ENCODE measurements around the gene HADHB.
"Not testable (repeated sequence)": the region's sequence is repeated elsewhere in the genome, so short reads cannot be mapped to it uniquely, and the experiment has no call there.

Gene HADHB

GRCh38 chr2:26297061-26297460, 52.3 kb downstream of the HADHB start:
- no peak for DNase-seq (ENCODE audit: low read depth)

- DNase-seq (ENCODE audit: low read depth), result no peak
These were observed 53.5 kb downstream of the HADHB start for GRCh38 chr2:26298286-26298637.

- no peak for DNase-seq (ENCODE audit: low read depth)
These were observed 54.1 kb downstream of the HADHB start for GRCh38 chr2:26298638-26299393.

GRCh38 chr2:26299471-26300101, 54.8 kb downstream of the HADHB start:
- DNase-seq (ENCODE audit: low read depth), result no peak

GRCh38 chr2:26300234-26300925, 55.6 kb downstream of the HADHB start:
- DNase-seq (ENCODE audit: low read depth), result no peak

- no peak for DNase-seq (ENCODE audit: low read depth)
These were observed 58.1 kb downstream of the HADHB start for GRCh38 chr2:26302846-26303245.

- not testable (repeated sequence) for DNase-seq (ENCODE audit: low read depth)
These were observed 60.4 kb downstream of the HADHB start for GRCh38 chr2:26305094-26305493.

- DNase-seq (ENCODE audit: low read depth), result no peak
These were observed 60.8 kb downstream of the HADHB start for GRCh38 chr2:26305540-26305939.

GRCh38 chr2:26309921-26310320, 65.2 kb downstream of the HADHB start:
- DNase-seq (ENCODE audit: low read depth), result no peak

GRCh38 chr2:26312471-26312870, 67.7 kb downstream of the HADHB start:
- no peak for DNase-seq (ENCODE audit: low read depth)

- DNase-seq (ENCODE audit: low read depth), result no peak
These were observed 68.7 kb downstream of the HADHB start for GRCh38 chr2:26313446-26313845.

- DNase-seq (ENCODE audit: low read depth), result no peak
These were observed 69.5 kb downstream of the HADHB start for GRCh38 chr2:26314243-26314642.

- DNase-seq (ENCODE audit: low read depth), result no peak
These were observed 71.3 kb downstream of the HADHB start for GRCh38 chr2:26316041-26316440.

GRCh38 chr2:26316845-26317244, 72.1 kb downstream of the HADHB start:
- DNase-seq (ENCODE audit: low read depth), result no peak

- DNase-seq (ENCODE audit: low read depth), result no peak
These were observed 72.8 kb downstream of the HADHB start for GRCh38 chr2:26317377-26318105.

GRCh38 chr2:26318950-26319349, 74.2 kb downstream of the HADHB start:
- DNase-seq (ENCODE audit: low read depth), result no peak

GRCh38 chr2:26324479-26324878, 79.7 kb downstream of the HADHB start:
- not testable (repeated sequence) for DNase-seq (ENCODE audit: low read depth)

- DNase-seq (ENCODE audit: low read depth), result no peak
These were observed 80.2 kb downstream of the HADHB start for GRCh38 chr2:26324903-26325302.

GRCh38 chr2:26325851-26326250, 81.1 kb downstream of the HADHB start:
- no peak for DNase-seq (ENCODE audit: low read depth)

- DNase-seq (ENCODE audit: low read depth), result no peak
These were observed 81.8 kb downstream of the HADHB start for GRCh38 chr2:26326514-26326913.

- DNase-seq (ENCODE audit: low read depth), result no peak
These were observed 82.8 kb downstream of the HADHB start for GRCh38 chr2:26327291-26328272.

Measured in activated T-helper 9 cell treated with anti-CD3 and anti-CD28 coated beads, Interleukin-2, amount 50 U/mL, for 16 hours (primary cell).